MG63 (cell line): Measurements from ENCODE around the gene MARK4. TPM values are rescaled to one million over a fixed set of nuclear protein-coding genes. Genes with fewer than 3 reads are reported as not detected.
A peak's percentile ranks its signal among the peaks of the same experiment; 100 is the strongest.

Experiments
- DNase-seq: peaks from one replicate; pipeline ENCODE4 v3.0.0-alpha.2; 2020
- H3K27me3 ChIP-seq: fragments of 250-450 bp; sonication (Bioruptor Pico); 2 replicates; pipeline ENCODE4 v1.5.1; 2020; ENCODE audit warnings: mild to moderate bottlenecking, moderate library complexity
- H3K36me3 ChIP-seq: fragments of 250-450 bp; sonication (Bioruptor Pico); 2 replicates; pipeline ENCODE4 v1.5.1; 2020; ENCODE audit warnings: mild to moderate bottlenecking, moderate library complexity
- H3K4me3 ChIP-seq: fragments of 250-450 bp; sonication (Bioruptor Pico); 2 replicates; pipeline ENCODE4 v1.5.1; 2020; ENCODE audit warnings: mild to moderate bottlenecking, moderate library complexity
- H3K9me3 ChIP-seq: fragments of 250-450 bp; sonication (Bioruptor Pico); 2 replicates; pipeline ENCODE4 v1.5.1; 2020; ENCODE audit warnings: mild to moderate bottlenecking, moderate library complexity
- total RNA-seq: library from RNA; depleted of rRNA; stranded (reverse); fragments of >200 nt; shearing (Covaris generic); gene quantifications from 2 replicates; pipeline ENCODE4 v1.2.3, GENCODE V29; 2014; ENCODE audit warnings: low replicate concordance

MARK4 gene
- total RNA-seq, 1 experiment from 2014 or later = 12.0 TPM

DNA sequence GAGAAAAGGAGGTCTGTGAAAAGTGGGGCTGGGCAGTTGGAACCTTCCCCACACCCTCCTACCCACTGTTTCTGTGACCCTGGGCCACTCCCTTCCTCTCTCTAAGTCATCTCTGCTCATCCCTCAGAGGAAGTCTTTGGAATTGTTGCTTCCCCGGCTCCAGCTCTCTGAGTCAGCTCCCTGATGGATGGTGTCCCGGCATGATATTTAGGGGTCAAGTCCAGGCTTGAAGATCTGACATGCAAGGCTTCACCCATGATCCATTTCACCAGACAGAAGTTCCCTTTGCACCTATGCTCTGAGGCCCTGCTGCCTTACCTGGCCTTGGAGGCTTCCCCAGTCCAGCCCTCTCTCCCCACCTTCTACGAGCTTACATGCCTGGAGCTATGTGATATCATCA is 19.2 kb upstream of the MARK4 start:
- DNase-seq = peak; percentile 56
- Histone ChIP-seq H3K4me3 (no peak overlapping the region), H3K9me3 (no peaks in the 10 kb centered on the region), H3K36me3 (no peaks in the 10 kb centered on the region), H3K27me3 (no peaks in the 10 kb centered on the region)

GRCh38 chr19:45234089-45234869 is 16.8 kb upstream of the MARK4 start:
- H3K36me3 ChIP-seq = no peaks in the 10 kb centered on the region
- no peaks in the 10 kb centered on the region for H3K9me3 ChIP-seq
- H3K4me3 ChIP-seq = no peak overlapping the region
- no peaks in the 10 kb centered on the region for H3K27me3 ChIP-seq
- no peak for DNase-seq

DNA sequence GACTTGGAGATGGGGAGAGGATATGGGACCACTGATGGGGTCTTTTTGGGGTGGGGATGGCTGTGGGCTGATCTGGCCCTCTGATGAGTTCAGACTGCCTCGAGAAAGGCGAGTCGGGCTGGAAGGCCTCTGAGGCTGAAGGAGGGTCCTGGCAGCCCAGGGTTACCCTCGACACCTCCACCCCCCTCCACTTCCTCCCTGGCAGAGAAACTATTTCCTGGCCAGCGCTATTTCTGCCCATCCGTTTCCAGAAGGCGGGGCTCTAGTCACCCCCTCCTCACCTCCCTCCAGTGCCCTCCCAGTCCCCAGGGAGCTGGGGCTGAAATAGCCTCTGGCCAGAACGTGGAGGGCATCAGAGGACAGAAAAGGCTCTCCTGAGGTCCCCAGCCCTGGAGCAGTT is 15.6 kb upstream of the MARK4 start:
- H3K9me3 ChIP-seq = no peaks in the 10 kb centered on the region
- H3K27me3 ChIP-seq = no peaks in the 10 kb centered on the region
- H3K36me3 ChIP-seq = no peaks in the 10 kb centered on the region
- H3K4me3 ChIP-seq = no peak overlapping the region
- DNase-seq = no peak

DNA sequence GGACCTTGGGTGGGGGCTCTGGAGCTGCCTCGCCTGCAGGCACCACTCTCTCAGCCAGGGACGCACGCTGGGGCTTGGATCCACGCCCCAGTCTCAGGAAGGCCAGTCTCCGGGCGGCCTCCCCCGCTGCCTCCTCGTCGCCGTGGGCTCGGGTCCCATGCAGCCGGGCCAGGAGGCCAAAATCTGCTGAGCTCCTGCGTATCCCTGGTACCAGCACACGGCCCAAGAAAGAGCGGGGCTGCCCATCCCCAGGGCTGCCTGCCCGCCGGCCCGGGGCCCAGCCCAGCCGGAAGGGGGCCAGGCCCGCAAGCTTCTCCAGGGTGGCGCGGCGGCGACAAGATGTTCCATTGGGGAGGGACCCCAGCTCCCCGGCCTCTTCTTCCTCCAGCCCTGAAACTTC is 12.5 kb upstream of the MARK4 start:
- Histone ChIP-seq H3K27me3 (no peaks in the 10 kb centered on the region), H3K9me3 (no peaks in the 10 kb centered on the region)
- no peak for DNase-seq

DNA sequence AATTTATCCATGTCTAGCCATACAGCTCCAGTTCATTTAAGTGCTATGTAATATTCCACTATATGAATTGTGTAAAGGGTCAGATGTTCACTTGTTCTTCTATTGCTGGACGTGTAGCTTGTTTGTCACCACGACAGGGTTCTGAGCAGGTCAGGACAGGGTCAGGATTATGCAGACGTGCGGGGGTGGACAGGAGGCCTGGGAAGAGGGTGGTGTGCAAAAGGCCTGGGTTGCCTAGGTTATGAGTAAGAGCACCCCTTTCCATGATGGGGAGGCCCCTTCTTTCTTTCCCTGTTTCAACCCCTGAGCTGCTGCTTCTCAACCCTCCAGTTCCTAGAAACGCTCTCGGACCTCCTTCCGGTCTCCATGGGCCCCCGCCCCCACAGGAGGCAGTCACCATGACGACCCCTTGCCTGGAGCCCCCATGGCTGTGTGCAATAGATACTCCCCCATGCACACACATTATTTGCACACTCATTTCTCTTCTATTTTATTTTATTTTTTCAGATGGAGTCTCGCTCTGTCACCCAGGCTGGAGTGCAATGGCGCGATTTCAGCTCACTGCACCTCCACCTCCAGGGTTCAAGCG is 7.8 kb upstream of the MARK4 start:
- H3K27me3 ChIP-seq = no peaks in the 10 kb centered on the region
- DNase-seq = no peak
- H3K4me3 ChIP-seq = no peak overlapping the region
- H3K9me3 ChIP-seq = no peaks in the 10 kb centered on the region
- no peaks in the 10 kb centered on the region for H3K36me3 ChIP-seq

More for the DNA sequence above, 12.5 kb upstream of the MARK4 start:
- Histone ChIP-seq H3K36me3 (no peaks in the 10 kb centered on the region), H3K4me3 (no peak overlapping the region)

DNA sequence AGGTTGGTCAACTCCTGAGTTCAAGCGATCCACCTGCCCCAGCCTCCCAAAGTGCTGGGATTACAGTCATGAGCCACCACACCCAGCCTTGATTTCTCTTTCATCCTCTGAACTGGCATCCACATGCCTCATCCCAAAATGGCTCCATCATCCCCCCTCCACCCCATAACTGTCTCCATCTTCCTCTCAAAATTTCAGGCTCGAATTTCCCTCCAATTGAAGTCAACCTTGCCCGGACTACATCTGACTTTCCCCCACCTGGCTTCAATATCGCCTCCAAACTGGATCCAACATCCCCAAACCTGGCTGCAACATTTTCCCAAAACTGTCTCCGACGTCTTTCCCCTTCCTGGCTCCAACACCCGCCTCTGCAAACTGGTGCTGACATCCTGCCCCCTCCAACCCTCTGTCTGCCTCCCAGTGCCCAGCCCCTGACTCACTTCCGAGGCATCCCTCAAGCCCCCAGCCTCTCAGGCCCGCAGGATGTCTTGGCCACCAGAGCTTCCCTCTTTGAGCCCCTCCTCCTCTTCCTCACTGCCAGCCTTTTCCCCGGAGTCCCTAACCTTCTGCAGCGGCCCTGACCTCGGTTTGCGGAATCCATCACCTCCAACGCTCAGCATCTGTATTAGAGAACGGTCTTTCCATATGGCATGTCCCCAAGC is 6.8 kb upstream of the MARK4 start:
- DNase-seq = no peak
- no peaks in the 10 kb centered on the region for H3K36me3 ChIP-seq
- H3K9me3 ChIP-seq = no peaks in the 10 kb centered on the region
- no peaks in the 10 kb centered on the region for H3K27me3 ChIP-seq
- H3K4me3 ChIP-seq = no peak overlapping the region

DNA sequence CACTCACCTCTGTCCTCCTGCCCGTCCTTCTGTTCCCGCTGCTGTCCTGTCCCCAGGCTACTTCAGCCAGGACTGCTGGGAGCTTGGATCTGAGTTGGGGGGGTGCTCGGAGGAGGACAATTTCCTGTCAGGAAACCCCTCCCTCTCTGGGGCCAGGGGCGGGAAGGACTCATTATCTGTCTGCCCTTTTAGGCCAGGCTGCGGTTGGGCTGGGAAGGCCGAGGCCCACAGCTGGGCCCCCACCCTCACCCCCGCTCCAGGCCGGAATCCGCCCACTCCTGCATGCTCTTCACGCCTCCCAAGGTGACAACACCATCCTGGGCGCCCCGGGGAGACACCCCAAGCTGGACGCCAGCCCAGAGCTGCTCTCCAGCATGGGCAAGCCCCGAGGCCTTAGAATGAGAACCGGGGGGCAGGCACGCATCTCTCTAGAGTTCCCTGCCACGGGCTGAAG is 5.7 kb upstream of the MARK4 start, which contains the start of gene EXOC3L2:
TSS of gene EXOC3L2 (minus strand) at position 74 of the 454 bp plus-strand sequence. CDS start 6,362 bp downstream, outside the sequence.
- Histone ChIP-seq H3K36me3 (no peaks in the 10 kb centered on the region), H3K9me3 (no peaks in the 10 kb centered on the region), H3K27me3 (no peaks in the 10 kb centered on the region), H3K4me3 (no peak within 1 kb of the TSS)
- no peak for DNase-seq

DNA sequence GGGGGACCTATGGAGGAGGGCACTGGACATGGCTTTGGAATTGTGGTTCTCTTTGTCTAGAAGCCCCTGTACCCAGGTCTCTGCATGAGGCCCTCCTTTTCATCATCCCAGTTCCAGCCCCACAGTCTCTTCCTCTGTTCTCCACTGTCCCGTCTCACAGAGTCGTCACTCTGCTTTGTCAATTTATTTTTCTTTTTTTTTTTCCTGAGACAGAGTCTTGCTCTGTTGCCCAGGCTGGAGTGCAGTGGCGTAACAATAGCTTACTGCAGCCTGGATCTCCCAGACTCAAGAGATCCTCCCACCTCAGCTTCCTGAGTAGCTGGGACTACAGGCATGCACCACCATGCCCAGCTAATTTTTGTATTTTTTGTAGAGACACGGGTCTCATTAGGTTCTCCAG is 5.2 kb upstream of the MARK4 start:
- Histone ChIP-seq H3K27me3 (no peaks in the 10 kb centered on the region), H3K4me3 (no peak overlapping the region), H3K9me3 (no peaks in the 10 kb centered on the region), H3K36me3 (no peaks in the 10 kb centered on the region)
- DNase-seq = no peak

GRCh38 chr19:45247136-45247535 is 3.9 kb upstream of the MARK4 start:
- H3K27me3 ChIP-seq = no peaks in the 10 kb centered on the region
- no peaks in the 10 kb centered on the region for H3K9me3 ChIP-seq
- no peak overlapping the region for H3K4me3 ChIP-seq
- no peak for DNase-seq
- H3K36me3 ChIP-seq = no peaks in the 10 kb centered on the region

DNA sequence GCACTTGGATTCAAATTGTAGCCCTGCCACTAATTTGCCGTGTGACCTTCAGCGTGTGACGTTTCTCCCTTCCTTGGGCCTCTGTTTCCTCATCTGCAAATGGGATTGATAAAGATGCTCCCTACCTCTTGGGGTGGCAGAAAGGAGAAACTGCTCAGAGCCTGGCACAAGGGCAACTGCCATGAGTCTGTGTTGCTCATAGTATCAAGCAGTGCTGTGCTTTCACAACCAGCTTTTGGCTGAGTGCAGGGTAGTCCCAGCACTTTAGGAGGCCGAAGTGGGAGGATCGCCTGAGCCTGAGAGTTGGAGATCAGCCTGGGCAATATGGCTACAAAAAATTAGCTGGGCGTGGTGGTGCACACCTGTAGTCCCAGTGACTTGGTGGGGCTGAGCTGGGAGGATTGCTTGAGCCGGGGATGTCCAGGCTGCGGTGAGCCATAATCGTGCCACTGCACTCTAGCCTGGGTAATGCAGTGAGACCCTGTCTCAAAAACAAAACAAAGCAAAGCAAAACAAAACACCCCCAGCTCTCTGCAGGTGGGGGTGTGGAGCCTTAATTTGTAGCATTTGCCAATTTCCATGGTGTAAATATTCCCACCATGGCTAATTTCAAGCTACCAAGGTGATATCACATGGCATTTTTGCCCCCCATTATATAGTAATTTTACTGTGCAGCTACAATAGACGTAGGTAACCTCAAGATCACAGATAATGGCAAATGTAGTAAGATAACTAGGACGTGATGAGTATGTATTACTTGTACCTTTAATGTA is 1.6 kb upstream of the MARK4 start:
- no peak overlapping the region for H3K4me3 ChIP-seq
- no peaks in the 10 kb centered on the region for H3K27me3 ChIP-seq
- DNase-seq = no peak
- no peaks in the 10 kb centered on the region for H3K9me3 ChIP-seq
- peaks cover 16% of the 10 kb centered on the region for H3K36me3 ChIP-seq

DNA sequence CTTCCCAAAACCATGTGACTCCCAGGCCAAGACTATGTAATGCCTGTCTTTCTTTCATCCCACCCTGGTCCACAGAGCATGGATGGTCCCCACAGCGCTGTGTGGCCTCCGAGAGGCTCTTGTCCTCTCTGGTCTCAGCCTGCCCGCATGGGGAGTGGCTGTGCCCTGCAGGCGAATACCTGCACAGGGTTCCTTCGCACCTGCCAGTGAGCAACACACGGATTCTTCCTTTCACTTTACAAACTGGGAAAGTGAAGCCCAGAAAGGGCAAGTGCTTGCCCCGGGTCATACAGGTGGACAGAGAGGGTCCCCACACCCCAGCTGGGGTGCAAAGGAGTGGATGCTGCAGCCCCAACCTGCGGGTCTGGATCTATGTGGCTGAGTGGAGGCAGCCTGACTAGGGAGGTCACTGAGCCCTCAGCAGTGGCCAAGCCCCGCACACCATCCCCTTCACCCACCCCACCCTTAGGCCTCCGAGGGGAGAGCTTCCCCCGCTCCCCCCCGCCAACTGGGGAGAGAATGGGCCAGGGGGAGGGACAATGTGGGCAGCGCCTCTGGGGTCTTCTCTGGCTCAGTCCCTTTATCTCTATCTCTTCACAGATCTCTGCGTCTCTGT is 747 bp upstream of the MARK4 start:
- DNase-seq = no peak
- H3K36me3 ChIP-seq = peaks cover 21% of the 10 kb centered on the region
- H3K27me3 ChIP-seq = no peaks in the 10 kb centered on the region
- H3K9me3 ChIP-seq = no peaks in the 10 kb centered on the region
- H3K4me3 ChIP-seq = peak overlapping the region; percentile 83

DNA sequence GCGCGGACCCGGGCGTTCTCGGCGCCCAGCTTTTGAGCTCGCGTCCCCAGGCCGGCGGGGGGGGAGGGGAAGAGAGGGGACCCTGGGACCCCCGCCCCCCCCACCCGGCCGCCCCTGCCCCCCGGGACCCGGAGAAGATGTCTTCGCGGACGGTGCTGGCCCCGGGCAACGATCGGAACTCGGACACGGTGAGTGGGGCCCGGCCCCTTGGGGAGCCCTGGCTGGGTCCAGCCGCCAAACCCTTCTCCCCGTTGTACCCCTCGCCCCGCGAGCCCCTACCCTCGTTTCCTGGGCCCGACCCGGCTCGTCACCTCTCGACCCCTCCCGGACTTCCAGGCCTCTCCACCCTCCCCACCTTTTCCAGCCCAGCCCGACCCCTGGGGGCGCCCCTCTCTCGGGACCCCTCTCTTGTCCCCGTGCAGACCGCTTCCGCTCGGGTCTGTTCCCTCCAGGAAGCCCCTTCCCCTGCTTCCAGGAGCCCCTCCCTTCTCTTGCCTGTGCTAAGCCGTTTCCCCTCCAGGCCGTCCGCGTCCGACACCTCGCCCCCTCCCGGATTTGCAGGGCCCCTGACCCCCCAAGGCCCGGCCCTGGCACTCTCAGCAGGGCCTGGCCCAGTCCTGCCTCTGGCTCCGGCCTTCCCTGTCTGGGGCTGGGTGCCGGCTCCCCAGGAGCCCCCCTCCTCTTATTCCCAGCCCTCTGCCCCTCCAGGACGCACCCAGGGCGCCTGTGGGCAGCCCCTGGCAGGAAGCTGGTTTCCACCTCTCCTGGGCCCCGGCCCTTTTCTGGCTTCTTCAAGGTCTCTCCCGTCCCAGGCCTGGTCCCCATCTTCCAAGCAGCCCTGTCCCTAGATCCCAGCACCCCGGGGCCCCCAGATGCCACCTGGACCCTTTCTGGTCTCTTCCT is 632 bp downstream of the MARK4 start:
- peak overlapping the region; percentile 83 for H3K4me3 ChIP-seq
- H3K9me3 ChIP-seq = no peaks in the 10 kb centered on the region
- DNase-seq = peak; percentile 35
- H3K27me3 ChIP-seq = no peaks in the 10 kb centered on the region
- H3K36me3 ChIP-seq = peaks cover 21% of the 10 kb centered on the region

GRCh38 chr19:45253396-45254027 is 2.4 kb downstream of the MARK4 start:
- DNase-seq = no peak
- Histone ChIP-seq H3K4me3 (no peak overlapping the region; the same call in 1 of the 2 replicates), H3K27me3 (no peaks in the 10 kb centered on the region), H3K9me3 (no peaks in the 10 kb centered on the region), H3K36me3 (peaks cover 21% of the 10 kb centered on the region)

DNA sequence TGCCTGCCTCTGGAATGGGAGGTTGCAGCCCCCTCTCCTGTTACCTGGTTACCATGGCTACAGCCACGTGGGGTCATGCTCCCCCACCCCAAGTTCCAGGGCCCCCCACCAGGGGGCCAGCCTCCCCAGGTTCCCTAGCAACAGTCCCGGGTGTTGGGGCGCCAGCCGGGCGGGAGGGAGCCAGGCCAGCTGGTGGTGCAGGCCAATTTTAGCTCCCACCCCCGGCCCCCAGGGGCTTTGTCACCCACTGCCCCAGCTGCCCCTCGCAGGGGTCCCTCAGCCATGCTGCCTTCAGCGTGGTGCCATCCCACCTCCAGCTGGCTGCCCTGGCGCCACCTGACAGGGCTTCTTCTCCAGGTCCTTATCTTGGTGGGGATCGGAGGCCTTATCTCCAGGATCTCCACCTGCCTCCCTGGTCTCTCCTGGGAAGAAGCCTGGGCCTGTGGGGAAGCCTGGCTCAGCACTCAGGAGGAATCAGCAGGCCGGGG is 3.0 kb downstream of the MARK4 start:
- peaks cover 23% of the 10 kb centered on the region for H3K36me3 ChIP-seq
- H3K9me3 ChIP-seq = no peaks in the 10 kb centered on the region
- no peak for DNase-seq
- H3K27me3 ChIP-seq = no peaks in the 10 kb centered on the region
- no peak overlapping the region for H3K4me3 ChIP-seq

- no peak overlapping the region for H3K4me3 ChIP-seq
- peaks cover 28% of the 10 kb centered on the region for H3K36me3 ChIP-seq
- DNase-seq = no peak
Observed at GRCh38 chr19:45255611-45256157, 4.6 kb downstream of the MARK4 start.

More at GRCh38 chr19:45255611-45256157, 4.6 kb downstream of the MARK4 start:
- Histone ChIP-seq H3K27me3 (no peaks in the 10 kb centered on the region), H3K9me3 (no peaks in the 10 kb centered on the region)
